Hypothalamus (tissue), 51 donors: Measurements from ENCODE around the gene PPP3CA.
A peak's percentile ranks its signal among the peaks of the same experiment; 100 is the strongest.
"Not testable (repeated sequence)": the region's sequence is repeated elsewhere in the genome, so short reads cannot be mapped to it uniquely, and the experiment has no call there.

ENCODE experiments used
- DNase-seq, 51 donors: peaks; one replicate each; lab custom pipeline; 2025; lab: John Stamatoyannopoulos, UW

PPP3CA gene

DNA sequence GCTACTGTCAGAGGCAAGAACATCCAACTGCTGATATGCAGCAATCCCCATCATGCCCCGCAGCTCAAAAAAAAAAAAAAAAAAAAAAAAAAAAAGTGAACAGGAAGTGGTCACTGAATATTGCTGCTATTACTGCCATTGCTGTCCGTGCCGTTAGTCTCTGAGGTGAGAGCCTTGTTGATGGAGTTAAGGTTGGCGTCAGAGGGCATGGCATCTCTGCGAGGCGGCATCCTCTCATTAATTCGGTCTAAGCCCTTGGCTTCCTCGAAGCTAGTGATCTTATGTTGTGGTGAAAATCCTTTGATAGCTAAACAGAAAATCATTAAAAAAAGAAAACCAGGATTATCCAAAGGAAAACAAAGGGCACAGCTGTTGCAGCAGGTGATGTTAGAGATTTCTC is 321.6 kb downstream of the PPP3CA start:
- DNase-seq: no peak

DNA sequence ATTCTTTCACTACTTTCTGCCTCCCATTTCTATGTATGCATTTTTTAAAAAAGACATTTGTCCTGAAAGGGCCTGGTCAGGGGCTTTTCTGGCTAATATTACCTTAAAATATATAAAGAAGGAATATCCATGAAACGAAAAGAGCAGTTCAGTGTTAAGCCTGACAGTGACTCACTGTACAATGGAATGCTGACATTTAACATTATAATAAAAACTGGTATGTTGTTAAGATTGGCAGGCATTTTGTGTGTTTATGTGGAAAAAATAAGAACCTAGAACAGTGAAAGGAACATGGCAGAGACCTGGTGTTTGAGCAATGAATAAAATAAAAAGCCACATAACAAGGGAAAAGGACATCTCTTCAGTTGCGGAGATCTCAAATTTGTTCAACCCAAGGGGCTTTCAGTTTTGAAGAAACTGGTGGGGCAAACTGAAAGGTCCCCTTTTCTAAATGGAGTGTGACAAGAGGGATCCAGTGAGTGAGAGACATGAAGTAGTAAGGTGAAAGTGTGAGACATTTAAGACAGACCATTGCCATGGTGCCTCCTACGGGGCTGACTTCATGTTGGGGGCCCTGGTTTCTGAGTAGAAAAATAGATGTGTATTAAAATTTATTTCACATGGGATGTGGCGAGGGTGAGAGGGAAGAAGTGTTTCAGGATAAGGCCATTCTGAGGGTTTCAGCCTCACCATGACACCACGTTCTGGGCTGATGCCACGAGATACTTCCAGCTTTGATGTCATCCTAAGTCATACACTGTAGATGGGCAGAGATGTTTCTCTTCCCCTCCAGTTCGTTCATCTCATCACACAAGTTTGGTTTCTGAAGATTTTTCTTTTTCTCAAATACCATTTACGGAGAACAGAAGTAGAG is 324.9 kb downstream of the PPP3CA start:
- no peak for DNase-seq

- no peak for DNase-seq
These were observed 326.4 kb downstream of the PPP3CA start for GRCh38 chr4:101020956-101021355.

GRCh38 chr4:101019941-101020401 is 327.4 kb downstream of the PPP3CA start:
- DNase-seq: no peak

DNA sequence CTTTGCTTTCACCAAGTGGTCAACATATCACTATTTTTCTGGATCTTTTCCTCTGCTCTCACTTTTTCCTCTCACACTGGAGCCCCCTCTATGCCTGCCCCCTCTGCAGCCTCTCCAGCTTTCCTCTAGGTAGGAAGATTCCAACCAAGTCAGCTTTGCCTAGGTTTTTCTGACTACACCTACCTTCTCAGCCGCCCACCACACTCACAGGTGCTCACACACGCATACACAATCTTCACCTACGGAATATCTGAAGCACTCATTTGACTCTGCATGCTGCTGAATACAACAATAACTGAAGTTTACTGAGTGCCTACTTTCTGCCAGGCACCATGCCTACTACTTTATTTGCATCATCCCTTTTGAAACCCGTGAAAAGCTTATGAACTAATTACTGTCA is 328.0 kb downstream of the PPP3CA start:
- no peak for DNase-seq

- DNase-seq: no peak
These were observed 328.5 kb downstream of the PPP3CA start for GRCh38 chr4:101018836-101019235.

GRCh38 chr4:101014417-101014816 is 332.9 kb downstream of the PPP3CA start:
- DNase-seq: no peak

GRCh38 chr4:101010987-101011386 is 336.3 kb downstream of the PPP3CA start:
- DNase-seq: no peak

GRCh38 chr4:101009471-101009870 is 337.9 kb downstream of the PPP3CA start:
- no peak for DNase-seq

- DNase-seq: no peak
These were observed 338.8 kb downstream of the PPP3CA start for GRCh38 chr4:101008503-101008902.

DNA sequence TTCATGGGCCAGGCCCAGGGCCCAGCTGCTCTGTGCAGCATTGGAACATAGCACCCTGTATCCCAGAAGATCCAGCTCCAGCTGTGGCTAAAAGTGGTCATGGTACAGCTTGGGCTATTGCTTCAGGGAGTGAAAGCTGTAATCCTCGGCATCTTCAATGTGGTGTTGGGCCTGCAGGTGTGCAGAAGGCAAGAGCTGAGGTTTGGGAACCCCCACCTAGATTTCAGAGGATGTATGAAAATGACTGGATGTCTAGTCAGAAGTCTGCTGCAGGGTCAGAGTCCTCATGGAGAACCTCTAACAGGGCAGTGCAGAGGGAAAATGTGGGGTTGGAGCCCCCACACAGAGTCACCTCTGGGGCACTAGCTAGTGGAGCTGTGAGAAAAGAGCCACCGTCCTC is 341.7 kb downstream of the PPP3CA start:
- DNase-seq: no peak

DNA sequence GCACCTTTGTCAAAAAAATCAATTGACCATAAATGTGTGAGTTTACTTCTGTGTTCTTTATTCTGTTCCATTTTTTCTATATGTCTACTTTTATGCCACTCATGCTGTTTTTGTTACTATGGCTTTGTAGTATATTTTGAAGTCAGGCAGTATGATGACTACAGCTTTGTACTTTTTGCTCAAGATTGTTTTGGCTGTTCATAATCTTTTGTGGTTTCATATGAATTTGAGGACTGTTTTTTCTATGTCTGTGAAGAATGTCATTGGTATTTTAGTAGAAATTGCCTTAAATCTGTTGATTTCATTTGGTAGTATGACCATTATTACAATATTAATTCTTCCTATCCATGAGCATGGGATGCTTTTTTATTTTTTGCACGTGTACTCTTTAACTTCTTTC is 346.8 kb downstream of the PPP3CA start:
- no peak for DNase-seq

DNA sequence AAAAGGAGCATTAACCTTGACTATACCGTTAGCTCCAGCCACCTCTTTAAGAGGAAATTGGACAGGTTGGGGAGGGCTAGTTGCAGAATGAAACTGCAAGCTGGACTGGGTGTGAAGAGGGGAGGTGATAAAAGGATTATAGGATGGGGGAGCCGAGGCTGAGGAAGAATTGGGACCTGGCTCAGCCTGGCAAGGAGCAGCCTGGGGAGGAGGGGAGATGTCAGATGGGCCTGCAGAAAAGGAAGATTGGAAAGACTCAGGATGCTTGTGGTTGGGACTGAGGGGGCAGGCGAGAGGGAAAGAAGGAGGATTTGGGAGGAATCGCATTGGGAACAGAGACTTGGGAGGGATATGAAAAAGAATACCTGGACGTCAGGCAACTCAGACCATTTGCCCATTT is 351.7 kb downstream of the PPP3CA start:
- no peak for DNase-seq

GRCh38 chr4:100995002-100995401 is 352.3 kb downstream of the PPP3CA start:
- not testable (repeated sequence) for DNase-seq

DNA sequence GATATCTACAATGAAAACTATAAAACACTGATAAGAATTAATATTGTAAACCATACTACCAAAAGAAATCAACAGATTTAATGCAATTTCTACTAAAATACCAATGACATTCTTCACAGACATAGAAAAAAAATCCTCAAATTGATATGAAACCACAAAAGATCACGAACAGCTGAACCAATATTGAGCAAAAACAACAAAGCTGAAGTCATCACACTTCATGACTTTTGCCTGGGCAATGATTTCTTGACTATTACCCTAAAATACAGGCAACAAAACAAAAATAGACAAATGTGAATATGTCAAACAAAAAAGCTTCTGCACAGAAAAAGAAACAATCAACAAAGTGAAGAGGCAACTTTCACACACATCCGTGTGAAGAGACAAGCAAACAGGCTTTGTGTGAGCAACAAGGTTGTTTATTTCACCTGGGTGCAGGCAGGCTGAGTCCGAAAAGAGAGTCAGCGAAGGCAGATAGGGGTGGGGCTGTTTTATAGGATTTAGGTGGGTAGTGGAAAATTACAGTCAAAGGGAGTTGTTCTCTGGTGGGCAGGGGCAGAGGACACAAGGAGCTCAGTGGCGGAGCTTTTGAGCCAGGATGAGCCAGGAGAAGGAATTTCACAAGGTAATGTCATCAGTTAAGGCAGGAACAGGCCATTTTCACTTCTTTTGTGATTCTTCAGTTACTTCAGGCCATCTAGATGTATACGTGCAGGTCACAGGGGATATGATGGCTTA is 355.8 kb downstream of the PPP3CA start:
- not testable (repeated sequence) for DNase-seq

GRCh38 chr4:100989401-100989800 is 357.9 kb downstream of the PPP3CA start:
- DNase-seq: no peak

DNA sequence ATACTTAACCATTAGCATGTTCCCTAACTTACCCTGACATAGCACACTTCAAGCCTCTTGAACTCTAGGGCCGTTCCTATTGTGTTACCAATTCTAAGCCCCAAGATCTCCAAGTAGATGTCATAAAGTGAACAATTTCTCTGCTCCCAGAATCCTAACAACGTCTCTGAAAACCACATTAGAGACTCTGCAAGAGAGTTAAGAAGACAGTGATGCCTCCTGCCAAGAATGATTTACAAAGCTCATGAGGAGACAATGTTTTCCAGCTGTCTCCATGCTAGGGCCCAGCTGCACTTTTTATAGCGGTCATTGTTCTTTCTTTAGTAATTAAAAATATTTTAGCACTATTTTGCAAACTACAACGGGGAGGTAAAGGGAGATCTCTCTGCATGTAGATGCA is 358.4 kb downstream of the PPP3CA start:
- DNase-seq: no peak

DNA sequence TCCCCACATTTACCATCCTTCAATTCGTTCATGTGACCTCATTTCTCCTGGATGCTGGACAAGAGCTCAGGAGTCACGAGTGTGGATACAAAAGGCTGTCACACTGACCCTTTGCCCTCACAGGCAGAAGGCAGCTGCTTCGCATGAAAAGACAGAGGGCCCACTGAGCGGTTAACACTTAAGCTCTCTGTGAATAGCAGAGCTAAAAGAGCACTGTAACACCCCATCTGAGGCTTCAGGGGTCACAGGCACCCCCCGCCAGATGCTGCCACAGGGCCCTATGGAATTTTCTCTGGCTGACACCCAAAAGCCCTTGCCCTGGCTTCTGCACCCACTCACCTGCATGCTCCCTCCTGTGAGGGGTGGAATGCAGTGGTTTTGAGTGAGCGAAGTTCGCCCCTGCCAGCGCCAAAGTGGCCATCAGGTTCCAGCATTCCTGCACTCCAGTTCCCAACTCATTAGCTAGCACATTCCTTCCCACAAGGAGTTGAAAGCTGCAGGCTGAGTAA is 360.9 kb downstream of the PPP3CA start:
- peak in 5 of 51 donors; percentile 1 to 36 (median 12) for DNase-seq

DNA sequence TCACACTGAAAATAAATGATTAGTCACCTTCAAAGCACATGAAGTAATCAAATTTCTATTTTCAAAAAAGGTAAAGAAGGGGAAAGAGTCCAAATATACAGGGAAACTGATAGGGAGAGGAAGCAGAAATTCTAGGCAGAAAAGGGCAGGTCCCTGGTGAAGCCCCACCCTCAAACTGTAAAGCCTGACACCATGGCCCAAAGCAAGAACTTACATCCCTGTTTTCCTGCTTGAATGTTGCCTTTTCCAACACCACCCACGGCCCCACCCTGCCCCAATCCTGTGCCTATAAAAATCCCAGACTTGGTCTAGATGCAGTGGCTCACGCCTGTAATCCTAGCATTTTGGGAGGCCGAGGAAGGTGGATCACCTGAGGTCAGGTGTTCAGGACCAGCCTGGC is 361.8 kb downstream of the PPP3CA start:
- no peak for DNase-seq

DNA sequence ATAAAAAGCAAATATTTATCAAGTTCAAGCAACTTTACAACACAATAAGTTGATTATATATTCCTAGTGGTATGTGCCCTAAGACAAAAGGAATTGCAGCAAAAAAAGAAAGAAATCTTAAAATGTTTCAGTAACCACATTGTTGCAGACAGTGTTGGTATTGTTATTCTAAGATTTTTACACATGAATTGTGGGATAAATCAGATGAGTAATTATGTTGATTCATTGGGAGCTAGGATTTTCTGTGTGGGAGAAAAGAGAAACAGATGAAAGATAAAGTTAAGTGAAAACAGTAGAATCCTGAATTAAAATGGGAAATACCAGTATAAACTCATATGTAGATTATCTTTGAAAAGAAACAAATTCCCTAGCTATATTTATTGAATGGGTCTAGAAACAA is 362.4 kb downstream of the PPP3CA start:
- DNase-seq: no peak

DNA sequence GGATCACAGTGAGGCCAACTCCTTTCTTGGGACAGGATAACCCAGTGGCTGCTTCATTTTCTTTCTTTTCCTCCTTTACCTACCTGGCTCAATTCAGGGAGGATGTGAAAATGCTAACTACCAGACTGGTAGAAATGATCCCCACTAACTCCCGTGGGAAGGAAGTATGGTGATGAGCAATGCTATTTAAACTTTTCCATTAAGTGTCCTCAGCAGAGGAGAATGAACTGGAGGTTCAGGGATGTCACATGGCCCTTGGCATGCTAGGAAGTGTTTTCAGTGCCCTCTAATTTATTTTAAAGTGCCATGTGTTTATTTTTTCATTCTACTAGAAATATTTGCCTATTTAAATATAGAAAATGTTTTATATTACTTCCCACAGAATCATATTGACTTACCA is 363.9 kb downstream of the PPP3CA start:
- no peak for DNase-seq

GRCh38 chr4:100982345-100982744 is 365.0 kb downstream of the PPP3CA start:
- no peak for DNase-seq
